IPS-NIHi7 (cell line): Measurements from ENCODE around the gene ELF5.

Experiments
- DNase-seq: peaks from one replicate; pipeline ENCODE4 v3.0.0; 2012; ENCODE audit warnings: mixed read lengths; ENCODE audit errors: extremely low spot score

The ELF5 gene

GRCh38 chr11:34513682-34514449 is at the start of gene ELF5:
ELF5 (minus strand) TSS chr11:34513794; CDS start chr11:34505749, 8,045 bp downstream.
- no peak for DNase-seq

- no peak for DNase-seq
Observed at GRCh38 chr11:34562976-34563375, 49.4 kb upstream of the ELF5 start.

DNA sequence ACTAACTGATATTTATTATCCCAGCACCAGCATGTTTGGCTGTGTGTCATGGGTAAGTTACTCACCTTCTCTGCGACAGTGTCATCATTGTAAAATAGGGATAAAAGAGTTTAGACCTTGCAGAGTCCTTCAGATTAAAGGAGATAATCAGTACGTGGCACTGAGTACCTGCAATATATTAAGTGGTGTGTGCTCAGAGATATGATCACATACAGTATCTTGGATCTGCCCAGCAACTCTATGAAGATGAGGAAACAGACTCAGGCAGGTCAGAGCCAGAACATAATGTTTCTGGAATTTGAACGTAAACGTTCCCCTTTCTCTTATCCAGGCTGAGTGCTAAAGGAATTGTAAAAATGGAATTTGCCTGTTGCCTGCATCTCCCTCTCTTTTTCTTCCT is 46.9 kb upstream of the ELF5 start:
- no peak for DNase-seq

GRCh38 chr11:34558673-34559072 is 45.1 kb upstream of the ELF5 start:
- DNase-seq = no peak

- DNase-seq = no peak
Observed at GRCh38 chr11:34558211-34558610, 44.6 kb upstream of the ELF5 start.

DNA sequence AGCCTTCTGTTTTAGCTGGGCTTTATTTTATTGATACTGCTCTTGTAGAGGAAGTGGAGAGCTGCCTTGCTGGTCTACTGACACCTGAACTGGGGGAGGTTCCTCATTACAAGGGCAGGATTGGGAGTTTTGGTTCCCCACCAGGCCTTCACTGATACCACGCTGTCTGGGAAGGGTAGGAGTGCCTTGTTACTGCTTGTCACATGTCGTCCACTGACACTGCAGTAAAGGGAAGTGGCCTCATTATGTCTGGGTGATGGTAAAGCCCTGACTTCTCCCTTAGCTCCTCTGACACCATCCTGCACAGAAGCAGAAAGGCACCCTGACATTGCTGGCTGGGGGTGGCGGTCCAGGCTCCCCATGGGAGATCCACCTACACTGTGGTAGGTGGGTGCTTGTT is 38.7 kb upstream of the ELF5 start:
- DNase-seq = no peak

- no peak for DNase-seq
Observed at GRCh38 chr11:34549271-34549670, 35.7 kb upstream of the ELF5 start.

GRCh38 chr11:34548278-34548677 is 34.7 kb upstream of the ELF5 start:
- no peak for DNase-seq

GRCh38 chr11:34546511-34547209 is 33.1 kb upstream of the ELF5 start:
- no peak for DNase-seq

- no peak for DNase-seq
Observed at GRCh38 chr11:34542089-34542488, 28.5 kb upstream of the ELF5 start.

DNA sequence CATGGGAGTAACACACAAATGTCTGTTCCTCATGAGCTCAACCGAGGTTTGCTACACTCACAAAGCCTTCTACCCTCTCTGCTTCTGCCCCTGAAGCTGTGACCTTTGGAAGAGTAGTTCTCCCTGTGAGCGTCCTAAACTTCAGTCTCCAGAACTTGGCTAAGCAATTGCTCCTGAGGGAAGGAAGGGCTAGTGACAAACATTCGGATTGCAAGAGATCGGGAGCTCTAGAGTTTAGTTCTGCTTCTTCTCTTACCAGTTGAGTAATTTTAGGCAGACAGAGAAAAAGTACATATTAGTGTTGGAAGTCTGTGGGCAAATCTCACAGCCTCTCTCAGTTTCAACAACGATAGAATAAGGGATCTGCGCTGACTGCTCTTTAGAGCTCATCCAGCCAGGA is 27.3 kb upstream of the ELF5 start:
- DNase-seq = no peak

GRCh38 chr11:34537636-34538035 is 24.0 kb upstream of the ELF5 start:
- no peak for DNase-seq

DNA sequence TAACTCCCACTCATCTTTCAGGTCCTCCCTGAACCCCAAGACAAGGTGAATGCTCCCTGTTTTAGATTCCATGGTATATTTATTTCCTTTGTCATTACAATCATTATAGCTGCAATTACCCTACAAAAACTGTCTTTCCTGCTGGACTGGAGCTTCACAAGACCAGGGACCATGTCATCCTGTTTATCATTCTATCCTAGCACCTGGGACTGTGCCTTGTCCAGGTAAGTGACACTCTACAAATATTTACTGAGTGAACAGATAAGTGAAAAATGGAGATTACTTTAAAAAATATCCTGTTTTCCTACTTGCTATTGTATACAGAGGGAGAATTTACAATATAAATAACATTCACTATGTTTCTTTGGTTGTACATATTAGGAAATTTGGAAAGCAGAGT is 22.5 kb upstream of the ELF5 start:
- DNase-seq = no peak

GRCh38 chr11:34534826-34535225 is 21.2 kb upstream of the ELF5 start:
- no peak for DNase-seq

- DNase-seq = no peak
Observed at GRCh38 chr11:34531663-34532062, 18.1 kb upstream of the ELF5 start.

DNA sequence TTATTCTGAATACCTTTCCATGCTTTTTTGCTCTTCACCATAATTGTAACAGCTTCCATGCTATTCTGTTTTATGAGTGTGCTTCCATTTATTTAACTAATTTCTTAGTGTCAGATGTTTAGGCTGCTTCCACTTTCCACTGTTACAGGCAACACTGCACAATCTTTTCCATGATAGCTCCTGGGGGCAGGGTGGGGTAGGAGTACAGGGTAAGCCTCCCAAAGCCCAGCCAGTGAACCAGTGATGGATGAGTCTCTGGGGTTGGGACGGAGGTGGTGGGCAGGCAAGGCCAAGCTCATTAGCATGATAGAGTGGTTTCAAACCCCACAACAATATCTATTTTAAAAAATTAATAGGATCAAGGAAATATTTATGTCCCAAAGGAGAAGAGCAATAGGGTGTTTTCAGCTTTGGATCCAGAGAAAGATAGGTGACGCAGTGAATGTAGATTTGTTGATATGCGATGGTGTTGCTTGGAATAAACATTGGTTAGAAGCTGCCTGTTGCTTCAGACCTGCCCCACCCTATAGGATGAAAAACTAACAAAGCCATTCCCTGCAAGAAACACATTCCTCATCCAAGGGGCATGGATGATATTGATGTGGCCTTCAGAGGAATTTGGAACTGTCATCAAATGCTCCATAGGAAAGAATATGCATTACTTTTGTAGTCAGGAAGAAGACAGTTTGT is 17.1 kb upstream of the ELF5 start:
- no peak for DNase-seq

DNA sequence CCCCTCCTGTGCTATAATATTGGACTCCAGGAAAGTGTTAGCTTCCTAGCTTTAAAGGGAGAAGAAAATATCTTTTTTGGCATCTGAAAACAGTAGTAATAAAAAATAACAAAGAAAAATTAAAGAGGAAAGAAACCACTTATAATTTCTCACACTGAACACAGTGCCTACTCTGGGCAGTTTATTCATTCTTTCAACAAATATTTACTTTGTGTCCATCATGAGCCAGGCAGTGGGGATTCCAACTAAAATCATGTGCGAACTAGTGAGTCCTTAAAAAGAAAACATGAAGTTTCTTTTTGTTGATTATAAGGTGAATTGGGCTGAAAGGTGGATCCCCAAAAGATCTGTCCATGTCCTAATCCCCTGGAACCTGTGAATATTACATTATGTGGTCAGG is 16.0 kb upstream of the ELF5 start:
- DNase-seq = no peak

DNA sequence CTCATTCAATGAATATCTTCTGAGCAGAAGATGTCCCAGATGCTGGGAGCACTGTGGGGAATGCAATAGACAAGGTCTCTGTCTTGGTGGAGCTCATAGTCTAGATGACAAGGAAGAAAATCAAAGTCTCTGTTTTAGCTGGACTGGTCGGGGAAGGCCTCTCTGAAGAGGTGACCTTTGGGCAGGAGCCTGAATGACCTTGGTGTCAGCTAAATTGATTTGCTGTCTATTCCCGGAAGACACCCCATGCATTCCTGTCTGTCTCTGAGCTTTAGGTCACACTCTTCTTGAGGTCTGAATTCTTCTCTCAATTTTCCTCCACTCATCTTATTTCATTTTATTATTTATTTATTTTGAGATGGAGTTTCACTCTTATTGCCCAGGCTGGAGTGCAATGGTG is 14.5 kb upstream of the ELF5 start:
- DNase-seq = no peak

GRCh38 chr11:34525888-34526657 is 12.5 kb upstream of the ELF5 start:
- DNase-seq = no peak

GRCh38 chr11:34525098-34525497 is 11.5 kb upstream of the ELF5 start:
- DNase-seq = no peak

- no peak for DNase-seq
Observed at GRCh38 chr11:34524696-34525095, 11.1 kb upstream of the ELF5 start.

GRCh38 chr11:34523053-34523452 is 9.5 kb upstream of the ELF5 start:
- DNase-seq = no peak
